Subcutaneous adipose tissue (tissue), 4 donors: ENCODE results near the gene UGT1A4. TPM values are rescaled to one million over a fixed set of nuclear protein-coding genes. Genes with fewer than 3 reads are reported as not detected.

Experiments
- CTCF ChIP-seq: fragments of 450-650 bp; IDR thresholded peaks from one replicate; pipeline ENCODE4 v1.5.1; 2016; ENCODE audit warnings: low read depth, mild to moderate bottlenecking, control low read depth, antibody characterized with exemption, moderate library complexity
- total RNA-seq, 4 donors: library from RNA; depleted of rRNA; stranded (reverse); fragments of >200 nt; gene quantifications; one replicate each; pipeline ENCODE4 v1.1.0, GENCODE V29; 2016

The UGT1A4 gene
- total RNA-seq: not detected

- no peak for TF ChIP-seq CTCF
These were observed at the start of gene UGT1A4 for GRCh38 chr2:233718552-233718951. Gene UGT1A4 (plus strand): TSS chr2:233718736. CDS start chr2:233718821, 85 bp downstream.

DNA sequence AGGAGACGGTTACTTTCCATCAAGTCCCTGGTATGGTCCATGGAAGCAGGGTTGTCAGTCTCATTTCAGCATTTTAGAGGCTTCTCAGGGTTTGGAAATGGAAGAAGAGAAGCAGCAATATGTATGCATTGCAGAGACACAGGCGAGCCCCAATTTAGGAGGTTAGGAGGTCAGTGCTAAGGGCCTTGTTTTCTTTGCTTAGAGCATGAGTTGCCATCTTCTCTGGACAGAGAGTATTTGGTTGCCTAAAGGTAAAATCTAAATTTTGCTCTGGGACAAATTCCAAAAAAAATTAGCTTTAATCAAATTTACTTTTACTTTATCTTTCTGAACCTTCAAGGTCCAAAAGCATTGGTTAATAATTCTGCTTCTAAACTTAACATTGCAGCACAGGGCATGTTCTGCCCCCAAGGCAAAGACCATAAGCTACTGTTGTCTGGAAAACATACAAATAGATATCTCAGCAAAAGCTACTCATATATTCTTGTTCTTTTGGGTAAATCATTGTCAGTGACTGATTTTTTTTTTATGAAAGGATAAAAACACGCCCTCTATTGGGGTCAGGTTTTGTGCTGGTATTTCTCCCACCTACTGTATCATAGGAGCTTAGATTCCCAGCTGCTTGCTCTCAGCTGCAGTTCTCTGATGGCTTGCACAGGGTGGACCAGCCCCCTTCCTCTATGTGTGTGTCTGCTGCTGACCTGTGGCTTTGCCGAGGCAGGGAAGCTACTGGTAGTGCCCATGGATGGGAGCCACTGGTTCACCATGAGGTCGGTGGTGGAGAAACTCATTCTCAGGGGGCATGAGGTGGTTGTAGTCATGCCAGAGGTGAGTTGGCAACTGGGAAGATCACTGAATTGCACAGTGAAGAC is 47.0 kb upstream of the UGT1A4 start, which contains the start of gene UGT1A9:
Gene UGT1A9 (plus strand): TSS at position 609 of the 872 bp plus-strand sequence. CDS start 37 bp downstream, at position 646.
- no peak for TF ChIP-seq CTCF

DNA sequence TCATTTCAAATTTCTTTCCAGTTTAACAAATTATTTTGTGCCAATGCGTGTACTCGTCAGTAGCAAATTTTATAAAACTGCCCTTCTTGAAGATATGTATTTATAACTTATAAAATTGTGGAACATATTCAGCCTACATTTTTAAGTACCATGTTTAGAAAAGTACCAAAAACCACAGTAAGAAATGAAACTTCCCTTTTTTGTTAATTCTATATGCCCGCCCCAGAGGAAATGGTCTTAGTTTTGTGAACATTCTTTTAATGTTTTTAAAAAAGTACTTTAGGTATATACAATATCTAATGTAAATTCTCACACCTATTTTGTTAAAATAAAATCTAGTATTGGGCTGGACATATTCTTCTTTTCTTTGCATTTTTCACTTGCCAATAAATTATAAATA is 45.6 kb upstream of the UGT1A4 start:
- TF ChIP-seq CTCF: no peak

DNA sequence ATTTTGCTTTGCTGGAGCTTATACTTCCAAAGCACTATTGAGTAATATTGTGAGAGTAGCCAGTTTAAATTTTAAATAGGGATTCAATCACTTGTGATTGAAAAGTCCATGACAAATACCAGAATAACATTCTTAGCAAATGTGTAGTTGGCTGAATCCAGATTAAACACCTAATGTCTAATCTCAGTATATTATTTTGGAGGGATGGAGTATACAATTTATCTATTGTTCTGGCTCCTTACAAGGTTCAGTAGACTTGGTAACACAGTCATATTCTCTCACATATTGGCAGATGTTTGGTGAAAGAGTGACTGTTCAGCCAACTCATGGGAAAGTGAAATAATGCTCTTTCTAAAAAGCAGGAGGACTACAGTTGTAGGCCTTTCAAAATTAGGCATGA is 44.6 kb upstream of the UGT1A4 start:
- TF ChIP-seq CTCF: no peak

- TF ChIP-seq CTCF: no peak
These were observed 44.2 kb upstream of the UGT1A4 start for GRCh38 chr2:233674314-233674713.

GRCh38 chr2:233674995-233675394 is 43.5 kb upstream of the UGT1A4 start:
- TF ChIP-seq CTCF: no peak

GRCh38 chr2:233676046-233676445 is 42.5 kb upstream of the UGT1A4 start:
- no peak for TF ChIP-seq CTCF
